HS-5 (cell line): ENCODE results near the gene CDC42BPA.
"Not testable (repeated sequence)": the region's sequence is repeated elsewhere in the genome, so short reads cannot be mapped to it uniquely, and the experiment has no call there.

Experiments
- DNase-seq: peaks from one replicate; pipeline ENCODE4 v3.0.0-alpha.2; 2012; ENCODE audit warnings: low read depth

Gene CDC42BPA

DNA sequence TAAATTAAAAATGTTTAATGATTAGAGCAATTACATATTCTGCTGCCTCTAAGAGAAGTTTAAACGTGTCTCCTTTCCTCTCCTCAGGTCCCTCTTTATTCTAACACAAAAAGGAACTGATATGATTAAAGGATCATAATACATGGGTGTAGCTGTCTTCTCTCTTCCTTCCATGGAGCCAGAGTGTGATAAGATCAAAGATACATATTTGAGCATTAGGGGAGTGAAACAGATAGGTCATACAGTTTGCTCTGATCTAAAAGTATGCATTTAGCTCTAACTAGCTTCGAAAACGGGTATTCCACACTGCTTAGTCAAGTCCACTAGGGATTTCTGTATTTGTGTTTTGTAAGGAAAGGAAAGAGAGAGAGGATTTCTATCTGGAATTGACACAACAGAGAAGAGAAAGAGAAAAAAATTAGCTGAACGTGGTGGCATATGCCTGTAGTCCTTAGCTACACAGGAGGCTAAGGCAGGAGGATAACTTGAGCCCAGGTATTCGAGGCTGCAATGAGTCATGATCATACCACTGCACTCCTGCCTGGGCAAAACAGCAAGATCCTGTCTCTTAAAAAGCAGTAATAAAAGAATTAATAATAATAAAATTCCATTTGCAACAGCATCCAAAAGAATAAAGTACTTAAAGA lies 63.1 kb downstream of the CDC42BPA start:
- DNase-seq = no peak

- no peak for DNase-seq
These were observed 65.2 kb downstream of the CDC42BPA start for GRCh38 chr1:227253065-227253464.

GRCh38 chr1:227245613-227246320 lies 72.5 kb downstream of the CDC42BPA start:
- DNase-seq = no peak

DNA sequence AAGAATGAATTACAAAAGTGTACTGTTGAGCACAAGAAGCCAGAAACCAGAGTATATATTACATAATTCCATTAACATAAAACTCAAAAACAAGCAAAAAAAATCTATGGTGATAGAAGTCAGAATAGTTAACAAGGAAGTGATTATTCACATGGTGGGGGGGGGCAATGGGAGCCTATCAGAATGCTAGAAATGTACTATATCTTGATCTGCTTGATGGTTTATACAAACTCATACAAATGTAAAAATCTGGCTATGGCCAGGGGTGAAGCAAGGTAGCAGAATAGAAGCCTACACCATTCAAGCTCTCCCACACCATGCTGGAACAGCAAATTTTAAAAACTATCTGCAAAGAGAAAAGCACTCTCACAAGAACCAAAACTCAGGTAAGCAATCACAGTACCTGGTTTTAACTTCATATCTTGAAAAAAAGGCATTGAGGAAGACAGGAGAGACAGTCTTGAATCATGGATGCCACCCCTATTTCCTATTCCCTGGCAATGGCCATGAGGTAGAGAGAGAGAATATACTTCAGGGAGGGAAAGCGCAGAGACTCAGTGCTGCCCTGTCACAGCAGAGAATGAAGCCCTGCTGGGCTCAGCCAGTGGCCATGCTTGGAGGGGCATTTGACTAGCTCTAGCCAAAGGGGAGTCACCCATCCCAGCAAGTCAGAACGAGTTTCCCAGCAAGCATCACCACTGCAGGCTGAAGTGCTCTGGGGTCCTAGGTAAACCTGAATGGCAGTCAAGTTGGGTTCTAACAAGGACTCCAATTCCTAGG lies 73.8 kb downstream of the CDC42BPA start:
- no peak for DNase-seq

GRCh38 chr1:227242811-227243682 lies 75.2 kb downstream of the CDC42BPA start:
- DNase-seq = no peak

GRCh38 chr1:227240983-227241382 lies 77.3 kb downstream of the CDC42BPA start:
- DNase-seq = no peak

DNA sequence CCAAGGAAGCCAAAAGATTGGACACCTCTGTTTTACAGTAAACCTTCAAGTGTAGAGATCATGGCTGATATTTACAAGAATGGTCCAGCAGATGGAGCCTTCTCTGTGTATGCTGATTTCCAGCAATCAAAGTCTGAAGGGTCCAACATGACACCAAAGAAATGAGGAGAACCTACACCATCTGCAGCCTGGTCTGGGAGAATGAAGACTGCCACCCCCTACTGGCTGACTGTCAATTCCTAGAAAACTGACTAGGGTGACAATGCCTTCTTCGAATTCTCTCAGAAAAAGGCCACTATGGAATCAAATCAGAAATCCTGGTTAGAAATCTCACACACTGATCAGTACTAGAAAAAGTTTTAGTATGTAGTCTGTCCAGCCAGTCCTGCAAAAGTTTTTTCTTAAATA lies 83.3 kb downstream of the CDC42BPA start:
- DNase-seq = peak; percentile 35

- DNase-seq = not testable (repeated sequence)
These were observed 87.2 kb downstream of the CDC42BPA start for GRCh38 chr1:227231128-227231527.

DNA sequence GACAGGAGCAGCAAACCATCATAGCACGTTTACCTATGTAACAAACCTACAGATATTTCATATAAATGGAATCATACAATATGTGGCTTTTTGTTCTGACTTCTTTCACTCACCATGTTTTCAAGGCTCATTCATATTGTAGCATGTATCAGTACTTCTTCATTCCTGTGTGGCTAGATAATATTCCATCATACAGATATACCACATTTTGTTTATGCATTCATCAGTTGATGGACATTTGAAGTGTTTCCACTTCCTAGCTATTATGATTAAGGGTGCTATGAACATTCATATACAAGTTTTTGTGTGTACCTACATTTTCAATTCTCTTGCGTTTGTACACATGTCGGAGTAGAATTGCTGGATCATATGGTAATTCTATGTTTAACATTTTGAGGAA lies 90.1 kb downstream of the CDC42BPA start:
- DNase-seq = no peak

- no peak for DNase-seq
These were observed 90.5 kb downstream of the CDC42BPA start for GRCh38 chr1:227227761-227228160.

- peak; percentile 90 for DNase-seq
These were observed 92.5 kb downstream of the CDC42BPA start for GRCh38 chr1:227225715-227226346.

DNA sequence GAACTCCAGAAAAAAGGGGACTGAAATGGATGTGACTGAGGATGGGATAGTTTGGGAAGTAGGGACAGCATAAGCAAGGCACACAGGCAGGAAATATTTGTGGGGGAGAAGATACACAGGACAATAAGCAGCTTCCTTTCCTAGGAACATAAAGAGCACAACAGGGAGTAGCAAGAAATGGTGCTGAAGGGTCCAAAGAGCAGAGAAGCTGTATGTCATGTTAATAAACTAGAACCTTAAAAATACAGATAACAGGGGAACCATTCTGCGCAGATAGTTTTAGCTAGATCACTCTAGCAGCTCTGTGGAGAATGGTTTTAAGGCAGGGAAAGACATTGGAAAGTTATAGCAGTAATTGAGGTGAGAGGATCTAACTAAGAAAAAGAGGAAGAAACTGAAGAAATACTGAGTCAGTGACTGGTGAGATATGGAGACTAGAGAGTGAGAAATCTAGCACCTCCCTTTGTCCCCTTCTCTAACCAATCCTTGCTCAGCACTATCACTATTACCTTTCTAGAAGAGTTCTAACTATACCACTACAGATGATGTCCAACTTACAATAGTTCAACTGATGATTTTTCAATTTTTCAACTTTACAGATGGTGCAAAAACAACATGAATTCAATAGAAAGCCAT lies 95.0 kb downstream of the CDC42BPA start:
- no peak for DNase-seq

GRCh38 chr1:227219715-227220292 lies 98.5 kb downstream of the CDC42BPA start:
- DNase-seq = no peak

GRCh38 chr1:227218870-227219573 lies 99.3 kb downstream of the CDC42BPA start:
- DNase-seq = no peak

DNA sequence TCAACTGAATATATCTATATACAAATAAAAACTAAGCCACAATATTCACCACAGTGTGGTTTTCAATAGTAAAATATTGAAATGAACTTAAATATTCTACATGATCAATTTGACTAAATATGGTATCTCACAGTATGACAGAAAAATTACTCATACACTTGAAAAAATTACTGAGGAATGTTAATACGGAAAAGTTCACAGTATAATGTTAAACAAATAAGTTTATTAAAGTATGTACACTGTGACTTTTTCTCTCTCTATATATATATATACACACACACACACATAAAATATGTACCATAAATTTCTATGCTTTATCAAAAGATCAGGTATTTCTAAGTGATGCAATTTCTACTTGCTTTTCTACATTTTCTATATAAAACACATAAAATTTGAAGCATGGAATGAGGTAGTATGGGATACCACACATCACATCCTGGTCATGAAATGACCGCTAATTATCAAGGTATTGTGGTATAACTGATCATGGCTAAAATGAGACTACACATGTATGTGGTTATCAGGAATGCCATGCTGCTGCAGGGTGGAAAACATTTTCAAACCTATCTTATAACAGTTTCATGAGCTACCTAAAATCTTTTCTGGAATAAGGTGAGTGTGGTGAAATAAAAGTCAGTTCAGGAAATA lies 102.3 kb downstream of the CDC42BPA start:
- peak; percentile 9 for DNase-seq

DNA sequence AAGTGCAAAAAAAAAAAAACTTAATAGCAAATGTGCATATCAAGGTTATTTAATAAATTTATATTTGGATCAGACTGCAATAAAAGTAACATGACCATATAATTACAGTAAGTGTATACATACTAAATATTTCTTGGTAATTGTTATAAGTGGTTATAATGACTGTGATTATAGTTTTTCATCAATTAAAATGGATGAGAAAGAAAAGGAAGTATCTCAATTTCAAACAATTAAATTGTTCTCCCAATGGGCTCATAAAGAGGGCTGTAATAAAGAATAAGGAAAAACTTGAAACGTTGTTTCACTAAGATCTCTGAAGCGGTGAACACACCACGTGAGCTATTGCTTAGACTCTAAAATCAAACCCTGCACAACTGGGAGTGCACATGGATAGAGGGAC lies 104.1 kb downstream of the CDC42BPA start:
- no peak for DNase-seq

- DNase-seq = no peak
These were observed 104.9 kb downstream of the CDC42BPA start for GRCh38 chr1:227213426-227213825.

DNA sequence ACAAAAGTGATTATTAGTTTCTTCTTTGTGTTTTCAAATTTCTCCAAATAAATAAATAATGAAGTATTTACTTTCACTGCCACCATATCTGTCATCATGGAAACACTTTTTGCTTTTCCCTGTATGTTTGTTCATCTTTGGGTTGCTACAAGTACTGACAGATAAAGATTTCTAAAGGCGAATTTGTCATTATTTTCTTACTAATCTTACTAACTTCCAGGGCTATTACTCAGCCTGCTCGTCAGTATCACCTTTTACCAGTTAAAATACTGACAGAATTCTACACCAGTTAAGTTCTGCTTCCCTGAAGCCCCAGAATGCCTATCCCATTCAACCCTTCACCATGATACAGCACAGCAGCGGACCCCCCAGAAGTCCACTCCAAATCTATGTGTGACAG lies 106.1 kb downstream of the CDC42BPA start:
- DNase-seq = no peak

- DNase-seq = no peak
These were observed 107.7 kb downstream of the CDC42BPA start for GRCh38 chr1:227210604-227211003.

DNA sequence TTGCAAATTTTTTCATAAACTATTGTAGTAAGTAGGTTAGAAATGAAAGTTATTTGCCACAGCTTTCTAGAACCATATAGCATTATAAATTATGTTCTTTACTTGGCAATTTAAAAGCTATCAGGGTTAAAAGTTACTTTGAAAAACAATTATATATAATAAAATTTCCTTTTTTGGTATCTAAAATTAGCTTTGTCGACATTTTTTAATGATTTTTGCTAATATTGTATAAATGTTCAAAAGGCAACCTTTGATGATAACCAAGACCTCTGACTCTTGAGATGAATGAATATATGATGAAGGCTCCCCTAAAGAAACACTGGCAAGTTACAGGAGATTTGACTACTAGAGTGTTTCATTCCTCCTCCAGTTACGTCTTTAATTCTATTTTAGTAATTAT lies 121.2 kb downstream of the CDC42BPA start:
- no peak for DNase-seq
